Peyer's patch (tissue), 4 donors: Measurements from ENCODE around the gene UAP1. TPM values are rescaled to one million over a fixed set of nuclear protein-coding genes. Genes with fewer than 3 reads are reported as not detected.

Source experiments
- DNase-seq, 3 donors: peaks; one replicate each; pipeline ENCODE4 v3.0.0-alpha.2; 2017 to 2019
- H3K27ac ChIP-seq, 4 donors: fragments of 200-600 bp; sonication (generic); one replicate each; pipeline ENCODE4 v1.5.1; 2016 to 2019
- H3K27me3 ChIP-seq, 2 donors: fragments of 200-600 bp; sonication (generic); one replicate each; pipeline ENCODE4 v1.5.1; 2019
- H3K36me3 ChIP-seq, 3 donors: fragments of 200-600 bp; sonication (generic); one replicate each; pipeline ENCODE4 v1.5.1; 2016 to 2019
- H3K4me1 ChIP-seq, 4 donors: fragments of 200-600 bp; sonication (generic); one replicate each; pipeline ENCODE4 v1.5.1; 2016 to 2019
- H3K4me3 ChIP-seq, 4 donors: fragments of 200-600 bp; sonication (generic); 1 replicate in 3 of 4; 2 replicates in 1 of 4; pipeline ENCODE4 v1.5.1; 2016 to 2019; ENCODE audit warnings: mild to moderate bottlenecking in 1 of 4
- H3K9me3 ChIP-seq, 4 donors: fragments of 200-600 bp; sonication (generic); one replicate each; pipeline ENCODE4 v1.5.1; 2016 to 2019; ENCODE audit warnings: mild to moderate bottlenecking in 1 of 4
- POLR2A ChIP-seq, 2 donors: fragments of 450-650 bp; IDR thresholded peaks; one replicate each; pipeline ENCODE4 v1.5.1; 2017; ENCODE audit warnings: antibody characterized with exemption in 2 of 2, mild to moderate bottlenecking in 2 of 2, moderate library complexity in 2 of 2
- total RNA-seq, 4 donors: library from RNA; depleted of rRNA; stranded (reverse); fragments of >200 nt; gene quantifications; one replicate each; pipeline ENCODE4 v1.1.0, GENCODE V29; 2016
- TF ChIP-seq, protein P1 (sequence below), 6 experiments: fragments of 450-650 bp in 4 of 6; fragments of 200-600 bp in 2 of 6; sonication (generic) in 1 of 6; IDR thresholded peaks; one replicate each; pipeline ENCODE4 v1.5.1; 2017 to 2019; ENCODE audit warnings: antibody characterized with exemption in 6 of 6, mild to moderate bottlenecking in 3 of 6, moderate library complexity in 1 of 6

The UAP1 gene
- total RNA-seq, 4 donors from 2014 or later: 101 to 131 (median 122) TPM

DNA sequence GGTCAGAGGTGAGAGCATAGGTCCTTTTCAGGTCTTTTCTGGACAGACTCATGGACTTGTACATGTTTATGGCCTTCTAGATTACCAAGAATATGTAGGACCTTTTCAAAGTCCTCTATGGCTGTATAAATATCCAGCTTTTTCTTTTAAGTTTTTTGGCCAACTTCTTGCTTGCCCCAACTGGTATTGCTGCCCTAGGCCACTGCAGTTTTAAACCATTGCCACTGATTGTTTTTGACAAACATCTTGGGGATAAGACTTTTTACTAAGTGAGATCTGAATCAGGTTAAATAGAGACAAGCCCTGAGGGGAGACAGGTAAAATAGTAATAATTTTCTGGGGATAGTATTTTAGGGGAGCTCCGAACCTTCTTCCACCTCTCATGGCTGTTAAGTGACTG lies 56.0 kb downstream of the UAP1 start:
- no peak for TF ChIP-seq POLR2A (IDR thresholded peaks at IDR 0.05)
- TF ChIP-seq, protein P1, sequence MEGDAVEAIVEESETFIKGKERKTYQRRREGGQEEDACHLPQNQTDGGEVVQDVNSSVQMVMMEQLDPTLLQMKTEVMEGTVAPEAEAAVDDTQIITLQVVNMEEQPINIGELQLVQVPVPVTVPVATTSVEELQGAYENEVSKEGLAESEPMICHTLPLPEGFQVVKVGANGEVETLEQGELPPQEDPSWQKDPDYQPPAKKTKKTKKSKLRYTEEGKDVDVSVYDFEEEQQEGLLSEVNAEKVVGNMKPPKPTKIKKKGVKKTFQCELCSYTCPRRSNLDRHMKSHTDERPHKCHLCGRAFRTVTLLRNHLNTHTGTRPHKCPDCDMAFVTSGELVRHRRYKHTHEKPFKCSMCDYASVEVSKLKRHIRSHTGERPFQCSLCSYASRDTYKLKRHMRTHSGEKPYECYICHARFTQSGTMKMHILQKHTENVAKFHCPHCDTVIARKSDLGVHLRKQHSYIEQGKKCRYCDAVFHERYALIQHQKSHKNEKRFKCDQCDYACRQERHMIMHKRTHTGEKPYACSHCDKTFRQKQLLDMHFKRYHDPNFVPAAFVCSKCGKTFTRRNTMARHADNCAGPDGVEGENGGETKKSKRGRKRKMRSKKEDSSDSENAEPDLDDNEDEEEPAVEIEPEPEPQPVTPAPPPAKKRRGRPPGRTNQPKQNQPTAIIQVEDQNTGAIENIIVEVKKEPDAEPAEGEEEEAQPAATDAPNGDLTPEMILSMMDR (IDR thresholded peaks at IDR 0.05): no peak
- H3K36me3 ChIP-seq: no peaks in the 10 kb centered on the region
- DNase-seq: no peak
- H3K27ac ChIP-seq: no peak overlapping the region
- H3K4me1 ChIP-seq: peaks cover 0 to 8% (median 0%) of the 10 kb centered on the region in 4 donors
- H3K9me3 ChIP-seq: peaks cover 0 to 9% (median 0%) of the 10 kb centered on the region in 4 donors
- no peak overlapping the region for H3K4me3 ChIP-seq
- H3K27me3 ChIP-seq: no peaks in the 10 kb centered on the region

DNA sequence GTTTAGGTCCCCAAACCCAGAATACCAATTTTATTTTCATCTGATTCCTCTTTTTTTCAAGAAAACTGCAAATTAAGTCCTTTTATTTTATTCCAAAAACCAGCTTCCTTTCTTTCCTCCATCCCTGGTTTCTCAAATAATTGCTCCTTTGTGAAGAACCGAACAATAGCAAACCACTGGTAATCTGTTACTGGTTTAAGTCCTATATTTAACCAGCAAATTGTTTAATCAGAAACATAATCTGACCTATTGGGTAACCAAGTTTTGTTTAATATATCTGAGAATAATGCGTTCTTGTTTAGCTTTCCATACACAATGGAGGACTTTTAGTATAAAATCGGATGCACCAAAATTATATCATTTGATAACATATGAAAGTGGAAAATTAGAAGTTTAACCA lies 57.6 kb downstream of the UAP1 start:
- Histone ChIP-seq H3K4me3 (no peak overlapping the region), H3K36me3 (no peaks in the 10 kb centered on the region), H3K9me3 (peaks cover 0 to 9% (median 0%) of the 10 kb centered on the region in 4 donors), H3K4me1 (no peaks in the 10 kb centered on the region), H3K27me3 (no peaks in the 10 kb centered on the region), H3K27ac (no peak overlapping the region)
- no peak for DNase-seq
- TF ChIP-seq POLR2A (IDR thresholded peaks at IDR 0.05): no peak
- TF ChIP-seq, protein P1 (IDR thresholded peaks at IDR 0.05): no peak

DNA sequence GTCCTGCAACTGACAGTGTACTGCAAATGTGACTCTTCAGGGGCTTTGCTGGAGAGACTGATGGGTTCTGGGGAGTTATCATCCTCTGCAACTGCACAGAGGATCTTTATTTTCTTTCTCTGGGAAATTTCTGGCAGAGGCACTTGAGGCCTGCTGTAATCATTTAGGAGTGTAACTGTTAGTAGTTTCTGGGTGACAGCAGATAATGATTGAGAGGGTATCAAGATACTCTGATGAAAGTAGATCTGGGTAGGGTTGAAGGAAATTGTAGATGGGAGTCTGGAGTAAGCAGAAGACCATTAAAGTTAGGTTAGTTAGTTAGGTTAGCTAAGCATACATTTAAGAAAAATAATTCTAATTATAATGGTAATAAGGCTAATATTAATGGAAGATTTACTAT lies 59.7 kb downstream of the UAP1 start:
- Histone ChIP-seq H3K27me3 (no peaks in the 10 kb centered on the region), H3K36me3 (no peaks in the 10 kb centered on the region), H3K27ac (no peak overlapping the region), H3K9me3 (peaks cover 0 to 9% (median 0%) of the 10 kb centered on the region in 4 donors), H3K4me1 (no peaks in the 10 kb centered on the region), H3K4me3 (no peak overlapping the region)
- TF ChIP-seq, protein P1 (IDR thresholded peaks at IDR 0.05): no peak
- TF ChIP-seq POLR2A (IDR thresholded peaks at IDR 0.05): no peak
- DNase-seq: no peak

DNA sequence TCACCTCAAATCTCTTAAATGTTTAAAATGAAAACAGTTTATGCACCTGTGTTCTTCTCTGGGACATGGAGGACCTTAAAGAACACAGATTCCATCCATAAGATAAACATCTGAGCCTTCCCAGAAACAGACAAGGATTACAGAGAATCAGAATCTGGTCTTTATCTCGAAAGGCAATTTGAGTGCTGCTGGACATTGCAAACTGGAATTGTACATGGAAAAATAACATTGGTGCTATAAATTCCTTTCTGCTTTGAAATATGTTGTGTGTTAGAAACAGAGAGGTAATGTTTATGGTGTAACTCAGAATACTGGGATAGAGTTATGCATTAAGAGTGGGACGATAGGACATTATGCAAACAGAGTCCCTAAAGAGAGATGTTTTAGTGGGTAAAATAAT lies 64.2 kb downstream of the UAP1 start:
- H3K4me3 ChIP-seq: no peak overlapping the region
- H3K27ac ChIP-seq: peak overlapping the region in 1 of 4 donors; percentile 65
- no peak for TF ChIP-seq POLR2A (IDR thresholded peaks at IDR 0.05)
- TF ChIP-seq, protein P1 (IDR thresholded peaks at IDR 0.05): no peak
- H3K4me1 ChIP-seq: no peaks in the 10 kb centered on the region
- no peak for DNase-seq
- no peaks in the 10 kb centered on the region for H3K9me3 ChIP-seq
- H3K27me3 ChIP-seq: no peaks in the 10 kb centered on the region
- H3K36me3 ChIP-seq: no peaks in the 10 kb centered on the region

DNA sequence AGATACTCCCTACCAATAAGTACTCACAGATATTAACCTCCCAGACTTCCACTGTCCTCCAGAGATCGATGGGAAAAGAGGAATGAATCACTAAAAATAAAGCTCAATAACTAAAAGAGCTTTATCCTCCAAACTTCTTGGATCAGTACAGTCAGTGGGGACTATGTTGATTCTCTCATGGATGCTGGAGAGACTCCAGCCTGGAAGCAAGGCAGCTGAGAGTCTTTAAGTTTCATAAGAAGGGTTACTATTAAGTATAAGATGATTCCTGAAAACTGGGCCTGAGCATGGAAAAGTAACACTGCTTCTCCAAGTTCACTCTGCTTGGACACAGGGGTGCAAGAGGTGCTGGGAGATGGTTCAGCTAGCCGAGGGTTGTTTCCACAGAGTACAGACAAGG lies 64.6 kb downstream of the UAP1 start:
- Histone ChIP-seq H3K36me3 (no peaks in the 10 kb centered on the region), H3K27me3 (no peaks in the 10 kb centered on the region), H3K9me3 (no peaks in the 10 kb centered on the region), H3K4me3 (peak overlapping the region in 1 of 4 donors; percentile 12), H3K4me1 (no peaks in the 10 kb centered on the region), H3K27ac (peak overlapping the region in 3 of 4 donors; percentile 6 to 65 (median 15))
- TF ChIP-seq, protein P1 (IDR thresholded peaks at IDR 0.05): no peak
- no peak for TF ChIP-seq POLR2A (IDR thresholded peaks at IDR 0.05)
- no peak for DNase-seq

DNA sequence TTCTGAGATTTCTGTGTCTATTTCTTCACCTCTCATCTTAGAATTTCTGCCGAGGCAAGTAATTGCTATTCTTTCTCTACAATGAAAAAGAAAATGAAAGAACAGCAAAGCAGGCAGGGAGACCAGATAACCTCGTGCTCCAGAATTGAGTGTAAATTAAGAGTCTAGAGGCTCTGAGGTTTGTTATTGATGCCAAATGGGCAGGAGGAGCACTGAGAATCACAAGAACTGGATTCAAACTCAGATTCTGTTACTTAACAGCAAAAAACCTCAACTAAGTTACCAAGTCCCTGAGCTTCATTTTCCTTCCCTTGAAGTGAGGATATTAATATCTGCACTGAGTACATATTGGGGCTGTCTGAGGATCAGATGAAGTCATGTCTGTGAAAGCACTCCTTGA lies 65.2 kb downstream of the UAP1 start:
- no peak for DNase-seq
- no peaks in the 10 kb centered on the region for H3K4me1 ChIP-seq

More for the DNA sequence above, 65.2 kb downstream of the UAP1 start:
- Histone ChIP-seq H3K27me3 (no peaks in the 10 kb centered on the region), H3K36me3 (no peaks in the 10 kb centered on the region), H3K4me3 (peak overlapping the region in 1 of 4 donors; percentile 12), H3K9me3 (no peaks in the 10 kb centered on the region), H3K27ac (peak overlapping the region in 3 of 4 donors; percentile 6 to 65 (median 15))
- TF ChIP-seq POLR2A (IDR thresholded peaks at IDR 0.05): no peak
- TF ChIP-seq, protein P1 (IDR thresholded peaks at IDR 0.05): no peak
